GM19035 (cell line): ENCODE data around the gene KHDRBS2.
"Not testable (repeated sequence)": the region's sequence is repeated elsewhere in the genome, so short reads cannot be mapped to it uniquely, and the experiment has no call there.

ENCODE experiments used
- ATAC-seq: cut with Tn5 transposase; IDR thresholded peaks from one replicate; pipeline ENCODE4 v1.9.1; 2021; ENCODE audit not compliant: unreplicated experiment

Gene KHDRBS2

DNA sequence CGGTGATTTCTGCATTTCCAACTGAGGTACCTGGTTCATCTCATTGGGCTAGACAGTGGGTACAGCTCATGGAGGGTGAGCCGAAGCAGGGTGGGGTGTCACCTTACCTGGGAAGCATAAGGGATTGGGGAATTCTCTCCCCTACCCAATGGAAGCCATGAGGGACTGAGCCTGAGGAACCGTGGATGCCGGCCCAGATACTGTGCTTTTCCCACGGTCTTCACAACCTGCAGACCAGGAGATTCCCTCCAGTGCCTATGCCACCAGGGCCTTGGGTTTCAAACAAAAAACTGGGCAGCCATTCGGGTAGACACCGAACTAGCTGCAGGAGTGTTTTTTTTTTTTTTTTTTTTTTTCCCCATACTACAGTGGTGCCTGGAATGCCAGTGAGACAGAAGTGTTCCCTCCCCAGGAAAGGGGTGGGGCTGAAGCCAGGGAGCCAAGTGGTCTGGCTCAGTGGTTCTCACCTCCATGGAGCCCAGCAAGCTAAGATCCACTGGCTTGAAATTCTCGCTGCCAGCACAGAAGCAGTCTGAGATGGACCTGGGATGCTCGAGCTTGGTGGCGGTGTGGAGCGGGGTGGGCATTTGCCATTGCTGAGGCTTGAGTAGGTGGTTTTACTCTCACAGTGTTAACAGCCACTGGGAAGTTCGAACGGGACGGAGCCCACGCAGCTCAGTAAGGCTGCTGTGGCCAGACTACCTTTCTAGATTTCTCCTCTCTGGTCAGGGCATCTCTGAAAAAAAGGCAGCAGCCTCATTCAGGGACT, 416.2 kb downstream of the KHDRBS2 start:
- no peak for ATAC-seq

DNA sequence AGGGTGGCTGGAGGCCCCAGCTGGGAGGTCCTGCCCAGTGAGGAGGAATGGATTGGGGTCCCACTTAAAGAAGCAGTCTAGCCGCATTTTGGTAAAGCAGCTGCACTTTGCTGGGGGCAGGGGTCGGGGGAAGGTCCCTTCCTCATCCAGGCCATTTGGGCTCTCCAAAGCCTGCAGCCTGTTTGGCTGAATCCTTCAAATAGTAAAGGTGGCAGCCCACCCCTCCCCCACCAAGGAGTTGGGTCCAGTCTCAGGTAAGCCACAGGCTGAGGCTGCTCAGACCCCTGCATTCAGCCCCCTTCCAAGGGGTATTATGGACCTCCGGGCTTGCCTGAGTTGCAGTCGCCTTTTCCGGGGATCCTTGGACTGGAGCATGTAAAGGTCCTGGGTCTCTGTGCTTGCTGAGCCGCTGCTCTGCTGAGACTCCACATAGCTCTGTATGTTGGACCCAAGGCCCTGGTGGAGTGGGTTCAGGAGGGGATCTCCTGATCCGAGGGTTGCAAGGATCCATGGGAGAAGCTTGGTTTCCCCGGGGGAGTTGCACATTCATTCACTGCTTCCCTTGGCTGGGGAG, 417.4 kb downstream of the KHDRBS2 start:
- ATAC-seq, result no peak

DNA sequence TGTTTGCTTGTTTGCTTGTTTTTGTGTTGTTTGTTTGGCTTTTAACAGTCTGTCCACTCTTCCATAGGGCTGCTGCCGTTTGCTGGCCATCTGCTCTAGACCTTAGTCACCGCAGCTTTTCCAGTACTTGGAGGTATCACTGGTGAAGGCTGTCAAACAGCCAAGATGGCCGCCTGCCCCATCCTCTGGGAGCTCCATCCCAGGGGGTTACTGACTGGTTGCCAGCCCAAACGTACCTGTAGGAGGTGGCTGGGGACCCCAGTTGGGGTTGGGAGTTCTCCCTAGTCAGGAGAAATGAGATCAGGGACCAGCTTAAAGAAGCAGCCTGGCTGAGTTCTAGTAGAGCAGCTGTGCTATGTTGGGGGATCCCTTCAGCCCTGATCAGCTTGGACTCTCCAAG, 418.4 kb downstream of the KHDRBS2 start:
- no peak for ATAC-seq

DNA sequence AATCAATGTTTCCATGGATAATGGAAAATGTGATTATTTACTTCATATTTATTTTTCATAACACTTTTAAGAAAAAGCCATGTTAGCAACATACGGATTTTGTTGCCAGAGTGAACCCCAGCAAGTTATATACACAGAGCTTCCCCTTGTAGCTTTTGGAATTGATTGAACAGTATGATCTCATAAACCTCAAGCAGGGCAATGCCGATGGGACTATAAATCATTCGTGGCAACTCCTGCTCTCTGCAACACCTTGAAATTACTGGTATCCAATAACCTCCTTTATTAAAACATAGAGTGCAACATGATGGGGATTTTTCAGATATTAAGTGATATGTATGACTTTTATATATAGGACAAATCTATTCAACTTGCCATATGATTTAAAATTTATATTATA, 428.5 kb downstream of the KHDRBS2 start:
- no peak for ATAC-seq

DNA sequence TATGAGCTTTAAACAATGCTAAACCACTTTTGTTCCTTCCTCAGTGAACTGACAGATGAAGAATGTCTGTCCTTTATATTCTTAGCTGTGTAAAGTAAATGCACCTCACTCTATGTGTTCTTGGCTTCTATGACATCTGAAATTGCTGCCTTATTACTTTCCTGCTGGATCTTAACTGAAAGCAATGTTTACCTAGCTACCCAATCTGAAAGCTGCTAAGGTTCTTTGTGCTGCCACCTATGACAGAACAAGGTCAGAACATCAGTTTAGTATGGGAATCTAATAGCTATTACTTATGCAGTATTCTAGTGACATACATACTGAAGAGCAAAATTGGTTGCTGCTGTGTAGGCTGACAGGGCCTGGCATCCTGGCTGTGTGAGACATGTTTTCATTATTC, 444.1 kb downstream of the KHDRBS2 start:
- ATAC-seq, result no peak

DNA sequence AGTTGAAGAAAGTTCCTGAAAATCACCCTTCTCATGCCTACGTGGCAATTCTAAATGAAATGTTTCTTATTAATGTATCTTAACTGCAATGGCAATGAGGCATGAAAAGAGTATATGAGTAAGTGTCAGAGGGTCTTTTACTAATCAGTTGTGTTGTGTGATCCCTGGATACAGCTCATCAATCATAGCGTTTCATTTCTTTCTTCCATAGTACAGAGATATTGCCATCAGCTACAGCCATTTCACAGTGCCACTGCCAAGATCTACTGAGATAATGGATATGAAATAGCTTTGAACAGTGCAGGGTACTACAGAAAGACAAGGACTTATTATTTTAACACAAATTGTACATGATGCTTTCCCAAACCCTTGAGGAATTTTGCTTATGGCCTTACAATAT, 450.8 kb downstream of the KHDRBS2 start:
- no peak for ATAC-seq

DNA sequence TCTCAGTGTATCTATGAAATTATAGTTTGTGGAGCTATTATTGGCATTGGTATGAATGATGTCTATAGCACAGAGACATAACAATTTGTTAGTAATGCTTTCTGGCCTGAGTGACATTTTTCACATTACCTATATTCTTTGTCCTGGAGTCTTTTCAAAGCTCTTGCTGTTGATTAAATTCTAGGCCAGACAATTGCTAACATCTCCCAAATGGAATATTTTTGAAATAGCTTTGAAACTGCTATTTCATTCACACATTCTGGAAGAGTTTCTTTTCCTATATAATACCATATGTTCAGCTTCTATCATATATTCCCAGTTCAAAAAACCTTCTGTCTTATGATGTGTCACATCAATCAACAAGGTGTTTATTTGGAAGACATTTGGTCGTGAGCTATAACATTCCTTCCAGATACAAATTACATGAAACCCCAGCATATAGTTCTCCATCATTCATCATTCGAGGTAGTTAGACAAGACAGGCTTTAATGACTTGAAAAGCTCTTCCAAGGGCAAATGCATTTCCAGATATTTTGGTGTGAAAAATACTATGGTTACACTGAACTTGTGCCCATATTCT, 452.8 kb downstream of the KHDRBS2 start:
- ATAC-seq, result no peak

DNA sequence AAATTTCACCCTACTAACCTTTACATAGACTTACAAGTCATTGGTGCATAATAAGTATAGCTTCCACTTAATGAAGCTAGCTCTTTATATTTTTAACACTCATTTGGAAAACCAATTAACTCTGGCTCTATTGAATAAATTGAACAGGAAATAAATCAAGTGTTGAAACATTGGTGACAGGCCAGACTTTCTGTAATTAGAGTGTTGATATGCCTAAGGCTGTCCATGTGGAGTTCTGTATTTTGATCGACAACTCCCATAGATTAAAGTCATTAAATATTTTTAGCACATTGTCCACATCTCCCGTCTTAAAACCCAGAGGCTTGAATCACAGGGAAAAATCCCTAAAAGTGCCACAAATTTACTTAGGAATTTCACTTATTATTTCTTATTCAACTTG, 468.3 kb downstream of the KHDRBS2 start:
- ATAC-seq, result no peak

DNA sequence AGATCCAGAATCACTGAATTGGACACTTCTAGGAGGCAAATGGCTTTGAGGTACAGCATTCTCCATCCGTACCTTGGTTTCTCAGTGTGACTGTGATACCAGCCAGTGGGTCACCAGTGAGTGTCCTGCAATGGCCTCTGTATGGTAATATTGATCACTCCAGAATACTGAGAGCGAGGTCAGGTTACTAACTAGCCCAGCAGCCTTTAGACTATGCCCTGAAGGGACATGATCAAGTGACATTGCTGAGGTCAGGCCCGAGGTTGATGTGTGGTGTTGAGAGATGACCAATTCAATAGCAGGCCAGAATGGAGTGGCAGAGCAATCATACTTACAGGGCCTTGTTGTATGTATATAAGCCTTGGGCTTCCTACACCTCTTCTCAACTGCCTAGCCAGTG, 476.0 kb downstream of the KHDRBS2 start:
- no peak for ATAC-seq

DNA sequence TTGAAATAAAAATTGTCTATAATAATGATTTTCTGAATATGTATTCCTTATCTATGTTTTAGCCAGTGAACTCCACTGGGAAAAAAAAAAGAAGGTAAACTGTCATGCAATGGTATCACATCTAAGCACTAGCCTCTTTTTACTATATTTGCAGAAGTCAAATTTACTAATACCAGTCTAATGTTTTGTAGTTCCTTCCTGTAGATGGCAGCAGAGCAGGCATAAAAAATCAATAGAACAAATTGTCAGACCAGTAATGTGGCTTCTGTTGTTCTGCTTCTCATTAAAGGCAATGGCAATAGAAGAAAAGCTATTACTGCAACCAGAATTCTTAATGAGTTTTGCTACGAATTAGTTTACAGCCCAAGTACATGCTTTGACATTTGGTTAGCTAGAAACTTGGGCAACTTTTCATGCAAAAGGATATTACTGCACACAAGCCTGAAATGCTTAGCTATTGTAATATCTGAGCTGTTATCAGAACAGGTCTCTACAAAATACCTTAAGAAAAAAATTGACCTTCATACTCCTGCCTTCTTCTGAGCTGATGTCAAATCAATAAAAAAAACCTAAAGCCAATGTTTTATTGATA, 476.9 kb downstream of the KHDRBS2 start:
- peak; percentile 66 for ATAC-seq

DNA sequence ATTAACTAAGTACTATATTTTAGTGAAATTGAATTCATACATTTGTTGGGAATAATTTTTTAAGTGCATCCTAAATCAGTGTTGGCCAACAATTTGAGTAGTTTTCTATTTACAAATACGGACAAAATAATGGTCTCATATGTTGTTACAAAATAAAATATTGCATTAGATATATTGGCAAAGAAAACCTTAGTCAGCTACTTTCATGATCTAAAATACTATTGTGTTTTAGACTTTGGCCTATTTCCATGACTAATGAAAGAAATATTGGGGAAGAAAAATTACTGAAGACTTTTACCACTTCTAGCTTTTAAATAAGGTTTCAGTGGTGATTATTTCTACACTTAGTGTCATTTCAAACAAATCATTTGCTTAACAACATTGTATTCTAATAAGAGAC, 498.0 kb downstream of the KHDRBS2 start:
- ATAC-seq, result no peak

DNA sequence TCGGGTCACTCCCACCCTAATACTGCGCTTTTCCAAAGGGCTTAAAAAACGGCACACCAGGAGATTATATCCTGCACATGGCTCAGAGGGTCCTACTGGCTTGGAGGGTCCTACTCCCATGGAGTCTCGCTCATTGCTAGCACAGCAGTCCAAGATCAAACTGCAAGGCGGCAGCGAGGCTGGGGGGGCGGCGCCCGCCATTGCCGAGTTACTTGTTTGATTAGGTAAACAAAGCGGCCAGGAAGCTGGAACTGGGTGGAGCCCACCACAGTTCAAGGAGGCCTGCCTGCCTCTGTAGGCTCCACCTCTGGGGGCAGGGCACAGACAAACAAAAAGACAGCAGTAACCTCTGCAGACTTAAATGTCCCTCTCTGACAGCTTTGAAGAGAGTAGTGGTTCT, 516.6 kb downstream of the KHDRBS2 start:
- ATAC-seq, result not testable (repeated sequence)

DNA sequence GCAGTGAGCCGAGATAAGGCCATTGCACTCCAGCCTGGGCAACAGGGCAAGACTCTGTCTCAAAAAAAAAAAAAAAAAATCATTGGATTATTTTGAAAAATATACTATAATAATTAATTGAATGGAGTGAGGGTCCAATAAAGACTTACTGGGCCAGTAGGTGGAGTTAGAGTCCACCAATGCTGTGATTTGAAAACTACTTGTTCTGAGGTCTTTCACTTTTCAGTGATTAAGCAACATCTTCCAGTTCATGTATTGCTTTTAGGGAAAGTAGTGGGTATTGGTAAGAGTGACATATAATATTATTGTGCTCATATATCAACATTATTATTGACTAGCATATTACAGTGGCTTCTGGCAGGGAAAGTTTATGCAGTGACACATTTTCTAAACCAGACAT, 530.3 kb downstream of the KHDRBS2 start:
- ATAC-seq, result no peak

DNA sequence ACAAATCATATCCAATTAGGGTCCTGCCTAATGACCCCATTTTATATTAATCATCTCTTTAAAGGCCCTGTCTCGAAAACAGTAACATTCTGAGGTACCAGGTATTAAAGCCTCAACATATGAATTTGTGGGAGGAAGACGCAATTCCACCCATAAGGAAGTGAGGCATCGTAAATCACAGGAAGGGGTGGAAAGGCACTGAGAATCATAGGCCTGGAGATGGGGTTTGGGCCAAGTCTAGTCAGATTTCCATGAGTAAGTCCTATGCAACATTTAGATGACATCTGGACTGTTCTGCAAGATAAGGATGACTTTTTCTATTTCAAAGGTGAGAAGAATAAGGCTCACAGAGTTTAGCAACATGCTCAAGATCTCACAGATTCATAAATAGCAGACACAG, 534.0 kb downstream of the KHDRBS2 start:
- ATAC-seq, result no peak

DNA sequence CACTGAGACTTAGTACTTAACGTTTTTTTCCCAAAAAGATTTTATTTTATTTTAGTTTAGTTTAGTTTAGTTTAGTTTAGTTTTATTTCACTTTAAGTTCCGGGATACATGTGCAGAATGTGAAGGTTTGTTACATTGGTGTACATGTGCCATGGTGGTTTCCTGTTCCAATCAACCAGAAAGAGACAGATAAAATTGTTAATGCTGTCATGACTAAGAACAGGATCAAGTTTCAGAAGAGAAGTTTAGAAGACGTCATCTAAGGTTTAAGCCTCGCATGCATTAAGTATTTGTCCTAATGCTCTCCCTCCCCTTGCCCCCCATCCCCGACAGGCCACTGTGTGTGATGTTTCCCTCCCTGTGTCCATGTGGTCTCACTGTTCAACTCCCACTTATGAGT, 540.0 kb downstream of the KHDRBS2 start:
- no peak for ATAC-seq

DNA sequence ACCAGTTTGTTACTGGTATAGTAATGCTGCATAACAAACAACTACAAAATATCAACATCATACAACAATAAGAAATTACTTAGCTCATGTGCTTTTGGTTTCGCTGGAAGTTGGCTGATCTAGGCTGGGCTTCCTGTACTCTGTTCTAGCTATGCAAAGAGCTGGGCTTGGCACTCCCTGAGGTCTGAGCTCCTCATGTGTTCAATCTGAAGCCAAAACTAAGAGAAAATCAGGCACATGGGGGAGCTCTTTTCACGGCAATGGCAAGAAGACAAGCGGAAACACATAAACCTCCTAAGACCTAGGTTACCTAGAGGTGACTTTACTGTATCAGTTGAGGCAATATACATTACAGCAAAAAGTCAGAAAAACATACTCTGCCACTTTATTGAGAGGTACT, 574.2 kb downstream of the KHDRBS2 start:
- ATAC-seq, result no peak

DNA sequence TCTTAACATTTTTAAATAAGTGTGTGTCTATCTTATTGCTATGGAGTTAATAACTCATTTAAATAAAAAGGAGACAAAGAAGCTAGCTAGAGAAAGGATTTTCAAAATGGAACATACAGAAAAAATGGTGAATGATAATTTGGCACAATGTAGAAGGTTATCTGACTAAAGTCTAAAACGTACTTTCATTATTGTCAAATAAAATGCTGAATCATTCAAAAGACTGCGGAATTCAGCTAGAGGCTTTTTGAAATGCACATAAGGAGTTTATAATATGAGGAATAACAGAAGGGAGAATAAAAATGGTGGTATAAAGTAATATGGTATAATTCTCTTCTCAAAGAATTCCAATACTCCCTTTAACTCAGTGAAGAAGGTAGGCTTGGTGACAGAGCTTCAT, 597.9 kb downstream of the KHDRBS2 start:
- no peak for ATAC-seq

DNA sequence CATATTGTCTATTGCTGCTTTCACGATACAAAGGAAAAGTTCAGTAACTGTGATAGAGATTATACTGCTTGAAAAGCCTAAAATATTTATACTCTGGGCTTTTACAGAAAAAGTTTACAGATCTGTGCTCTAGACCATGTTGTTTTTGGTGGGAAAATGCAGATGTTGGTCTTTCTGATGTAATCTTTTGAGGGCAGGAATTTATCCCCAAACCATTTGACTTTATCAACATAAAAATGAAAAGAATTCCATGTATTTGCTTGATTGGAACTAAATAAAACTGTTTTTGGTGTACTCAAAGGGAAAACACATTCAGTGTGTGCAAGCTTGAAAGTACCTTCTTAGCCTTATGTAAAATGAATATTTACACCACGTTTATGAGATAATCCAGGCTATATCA, 603.5 kb downstream of the KHDRBS2 start:
- ATAC-seq, result no peak

DNA sequence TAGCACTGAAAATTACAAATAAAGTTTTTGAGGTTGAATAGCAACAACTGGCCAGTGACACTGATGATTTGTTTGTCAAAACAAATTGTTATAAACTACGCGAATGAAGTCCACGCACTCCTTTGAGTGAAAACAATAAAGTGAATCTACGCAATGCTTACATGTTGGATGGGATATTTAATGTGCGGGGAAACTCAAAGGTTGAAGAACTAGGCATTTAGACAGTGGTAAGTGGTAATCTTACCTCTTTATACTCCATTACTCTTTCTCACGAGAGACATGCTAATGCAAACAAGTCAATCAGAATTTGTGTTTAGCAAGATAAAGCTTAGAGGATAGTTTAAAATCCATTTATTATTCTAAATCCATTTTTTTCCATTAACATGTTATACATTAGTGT, 606.4 kb downstream of the KHDRBS2 start:
- ATAC-seq, result no peak

DNA sequence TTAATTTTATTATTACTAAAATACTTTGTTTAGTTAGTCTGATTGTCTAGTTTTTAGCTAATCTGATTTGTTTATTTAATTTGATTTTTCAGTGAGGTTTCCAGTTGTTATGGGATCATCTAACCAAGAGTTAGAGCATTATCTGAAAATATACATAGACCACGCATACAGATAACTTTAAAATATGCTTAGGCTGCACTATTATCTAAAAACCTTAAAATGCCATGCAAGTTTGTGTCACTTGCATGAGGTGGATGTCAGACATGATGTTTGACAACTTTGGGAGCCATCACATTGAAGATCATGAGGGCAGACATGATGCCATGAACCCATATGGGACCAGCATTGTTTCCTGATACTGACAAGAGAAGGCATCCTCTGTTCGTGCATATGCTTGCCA, 610.3 kb downstream of the KHDRBS2 start:
- ATAC-seq, result no peak

DNA sequence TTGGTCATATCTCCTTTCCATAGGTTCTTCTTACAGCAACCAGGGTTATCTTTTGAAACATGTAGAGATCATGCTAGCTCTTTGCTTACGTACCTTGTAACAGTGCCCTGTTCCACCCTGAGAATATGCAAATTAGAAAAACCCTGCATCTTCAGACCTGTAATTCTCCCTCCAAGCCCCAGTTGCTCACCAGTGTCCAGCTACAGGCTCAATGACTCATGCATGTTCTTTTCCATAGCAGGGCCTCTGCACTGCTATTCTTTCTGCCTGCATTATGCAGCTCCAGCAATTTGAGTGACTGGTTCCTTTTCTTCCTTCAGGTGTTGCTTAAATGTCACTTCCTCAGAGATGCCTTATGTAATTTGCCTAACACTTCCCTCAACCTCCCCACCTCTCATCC, 636.2 kb downstream of the KHDRBS2 start:
- no peak for ATAC-seq

DNA sequence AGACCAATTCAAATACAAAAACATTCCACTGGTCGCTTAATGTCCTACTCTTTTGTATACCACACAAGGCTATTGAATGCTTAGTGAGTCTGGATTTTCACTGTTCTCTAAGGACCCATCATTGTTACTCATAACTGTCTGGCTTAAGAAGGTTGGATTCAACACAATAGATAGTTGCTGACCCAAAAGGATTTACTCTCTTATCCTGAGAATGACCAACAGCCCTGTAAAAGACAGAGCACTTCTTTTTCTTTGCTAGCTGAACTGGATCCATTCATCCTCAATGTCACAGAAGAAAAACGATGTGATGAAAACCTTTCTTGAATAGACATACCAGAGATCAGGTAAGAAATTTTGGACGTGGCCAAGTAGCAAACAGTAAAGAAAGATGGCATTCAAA, 645.6 kb downstream of the KHDRBS2 start:
- ATAC-seq, result no peak
